AG04450 (cell line): ENCODE data around the gene SLFNL1. TPM values are rescaled to one million over a fixed set of nuclear protein-coding genes. Genes with fewer than 3 reads are reported as not detected.
A peak's percentile ranks its signal among the peaks of the same experiment; 100 is the strongest.

Source experiments
- CTCF ChIA-PET: fragments of 300-600, 350-600 bp; formaldehyde crosslinking; extraction: SDS; loops from one replicate; lab custom pipeline; 2022; ENCODE audit warnings: antibody characterized with exemption, inconsistent platforms; lab: Charles Lee
- POLR2A ChIA-PET: fragments of 350-600 bp; formaldehyde crosslinking; extraction: SDS; loops from one replicate; lab custom pipeline; 2021; ENCODE audit warnings: antibody characterized with exemption, inconsistent platforms; lab: Yijun Ruan, JAX
- DNase-seq: peaks from one replicate; pipeline ENCODE4 v3.0.0-alpha.2; 2011; ENCODE audit warnings: low read depth, low spot score
- H3K27ac ChIP-seq: one replicate; pipeline ENCODE4 v1.5.1; 2012; ENCODE audit warnings: low read depth, low read length, control low read depth
- H3K27me3 ChIP-seq: one replicate; pipeline ENCODE4 v1.6.0; 2012; ENCODE audit warnings: low read length; ENCODE audit not compliant: control insufficient read depth, insufficient read depth
- H3K4me3 ChIP-seq: 2 replicates; pipeline ENCODE4 v1.5.1; 2011; ENCODE audit warnings: mild to moderate bottlenecking, low read depth, low read length, control low read depth
- H3K9me3 ChIP-seq: 2 replicates; pipeline ENCODE4 v1.5.1; 2012; ENCODE audit warnings: low read length; ENCODE audit not compliant: control insufficient read depth, insufficient read depth
- polyA plus RNA-seq: library from polyadenylated mRNA; depleted of rRNA; stranded (reverse); fragments of >200 nt; gene quantifications from 2 replicates; pipeline ENCODE4 v1.2.3, GENCODE V29; 2011
- TF ChIP-seq, protein P1 (sequence below): IDR thresholded peaks from 2 replicates; pipeline ENCODE4 v1.5.1; 2011; ENCODE audit warnings: low read depth, low read length, control low read depth, inconsistent platforms

The SLFNL1 gene
- polyA plus RNA-seq, 1 experiment: 0.06 TPM

DNA sequence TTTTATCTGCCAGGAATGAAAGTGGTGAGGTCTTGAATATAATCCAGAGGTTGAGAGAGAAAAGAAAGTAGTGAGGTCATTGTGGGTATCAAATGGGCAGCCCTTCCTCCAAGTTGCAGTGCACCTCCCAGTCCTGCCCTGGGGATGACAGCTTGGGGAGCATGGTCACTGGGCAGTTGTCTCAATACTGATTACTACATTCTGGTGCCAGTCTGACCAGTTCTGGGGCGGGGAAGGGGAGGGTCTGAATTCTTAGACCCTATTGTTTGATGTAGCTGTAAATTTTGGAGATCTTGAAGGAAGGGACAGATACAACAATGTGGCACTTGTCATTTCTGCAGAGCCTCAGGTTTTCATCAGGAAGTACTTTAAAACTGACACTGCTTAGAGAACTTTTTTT lies 11.2 kb downstream of the SLFNL1 start:
- TF ChIP-seq, protein P1, sequence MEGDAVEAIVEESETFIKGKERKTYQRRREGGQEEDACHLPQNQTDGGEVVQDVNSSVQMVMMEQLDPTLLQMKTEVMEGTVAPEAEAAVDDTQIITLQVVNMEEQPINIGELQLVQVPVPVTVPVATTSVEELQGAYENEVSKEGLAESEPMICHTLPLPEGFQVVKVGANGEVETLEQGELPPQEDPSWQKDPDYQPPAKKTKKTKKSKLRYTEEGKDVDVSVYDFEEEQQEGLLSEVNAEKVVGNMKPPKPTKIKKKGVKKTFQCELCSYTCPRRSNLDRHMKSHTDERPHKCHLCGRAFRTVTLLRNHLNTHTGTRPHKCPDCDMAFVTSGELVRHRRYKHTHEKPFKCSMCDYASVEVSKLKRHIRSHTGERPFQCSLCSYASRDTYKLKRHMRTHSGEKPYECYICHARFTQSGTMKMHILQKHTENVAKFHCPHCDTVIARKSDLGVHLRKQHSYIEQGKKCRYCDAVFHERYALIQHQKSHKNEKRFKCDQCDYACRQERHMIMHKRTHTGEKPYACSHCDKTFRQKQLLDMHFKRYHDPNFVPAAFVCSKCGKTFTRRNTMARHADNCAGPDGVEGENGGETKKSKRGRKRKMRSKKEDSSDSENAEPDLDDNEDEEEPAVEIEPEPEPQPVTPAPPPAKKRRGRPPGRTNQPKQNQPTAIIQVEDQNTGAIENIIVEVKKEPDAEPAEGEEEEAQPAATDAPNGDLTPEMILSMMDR: no peak
- no peaks in the 10 kb centered on the region for H3K9me3 ChIP-seq
- no peak overlapping the region for H3K27ac ChIP-seq
- POLR2A ChIA-PET: no interaction called here
- no peaks in the 10 kb centered on the region for H3K27me3 ChIP-seq
- CTCF ChIA-PET: interaction anchor here (0.5 kb wide), 1 partner anchor 10 kb away, joined by 3 read pairs; no protein-coding TSS in a partner anchor
- no peak overlapping the region for H3K4me3 ChIP-seq
- DNase-seq: no peak

DNA sequence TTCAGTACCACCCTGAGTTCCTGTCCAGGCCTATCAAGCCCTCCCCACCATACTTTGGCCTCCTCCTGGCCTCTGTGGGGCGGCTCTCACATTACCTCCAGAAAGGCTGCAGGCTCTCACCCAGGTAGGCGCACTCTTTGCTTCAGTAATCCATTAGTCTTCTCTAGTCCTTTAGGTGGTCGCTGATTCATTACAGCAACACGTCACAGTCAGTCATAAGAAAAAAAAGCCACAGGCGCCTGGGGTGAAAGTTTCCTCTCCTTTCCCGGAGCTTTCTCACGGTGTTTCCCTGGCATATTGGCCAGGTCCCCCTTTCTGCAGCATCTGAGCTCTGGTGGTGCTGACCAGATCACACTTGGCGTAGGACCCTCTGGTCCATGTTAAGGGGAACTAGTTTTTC lies 12.1 kb downstream of the SLFNL1 start:
- no peak overlapping the region for H3K27ac ChIP-seq
- TF ChIP-seq, protein P1: no peak
- ChIA-PET CTCF (no interaction called here), POLR2A (no interaction called here)
- no peaks in the 10 kb centered on the region for H3K9me3 ChIP-seq
- no peak for DNase-seq
- H3K27me3 ChIP-seq: no peaks in the 10 kb centered on the region
- H3K4me3 ChIP-seq: no peak overlapping the region

DNA sequence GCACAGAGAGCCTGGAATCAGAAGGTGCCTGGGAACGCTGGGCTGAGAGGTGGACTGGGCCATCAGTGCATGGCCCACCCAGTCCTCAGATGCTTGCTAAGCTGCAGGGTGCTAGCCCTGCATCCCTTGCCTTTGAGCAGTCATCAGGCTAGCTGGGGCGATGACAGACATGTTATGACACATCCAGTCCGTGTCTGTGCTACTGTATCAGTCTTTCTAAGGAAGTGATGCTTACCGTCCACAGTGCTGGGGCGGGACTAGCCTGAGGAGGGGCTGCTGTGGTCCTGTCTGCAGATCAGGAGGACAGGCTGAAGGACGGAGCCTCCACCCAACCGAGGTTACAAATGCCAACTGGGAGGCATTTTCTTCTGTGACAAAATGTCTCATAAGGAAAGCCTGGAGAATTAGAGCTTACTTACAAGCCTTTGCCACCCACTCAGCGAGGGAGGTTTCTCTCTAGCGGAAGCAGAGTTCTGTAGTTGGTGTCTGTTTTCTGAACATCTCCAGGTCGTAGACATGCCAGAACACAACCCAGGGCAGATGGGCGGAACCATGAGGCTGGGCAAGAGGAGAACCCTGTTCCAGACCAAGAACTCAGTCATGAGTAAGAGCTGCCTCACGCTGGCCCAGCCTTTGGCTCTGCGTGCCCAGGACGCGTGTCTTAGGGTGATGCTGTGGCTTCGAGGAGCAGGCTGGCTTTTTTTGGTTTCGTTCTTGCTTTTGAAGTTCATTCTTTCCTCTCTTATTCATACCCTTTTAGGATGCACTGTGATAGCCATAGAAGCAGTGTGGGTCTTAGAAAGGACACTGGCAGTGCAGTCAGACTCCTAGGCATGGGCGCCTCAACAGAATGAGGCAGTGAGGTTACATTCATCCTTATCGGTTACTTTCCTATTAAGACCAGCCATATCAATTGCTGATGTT lies 14.3 kb downstream of the SLFNL1 start:
- ChIA-PET CTCF (no interaction called here), POLR2A (no interaction called here)
- no peak for DNase-seq
- H3K4me3 ChIP-seq: no peak overlapping the region
- TF ChIP-seq, protein P1: no peak
- H3K27ac ChIP-seq: no peak overlapping the region
- no peaks in the 10 kb centered on the region for H3K9me3 ChIP-seq
- H3K27me3 ChIP-seq: no peaks in the 10 kb centered on the region

DNA sequence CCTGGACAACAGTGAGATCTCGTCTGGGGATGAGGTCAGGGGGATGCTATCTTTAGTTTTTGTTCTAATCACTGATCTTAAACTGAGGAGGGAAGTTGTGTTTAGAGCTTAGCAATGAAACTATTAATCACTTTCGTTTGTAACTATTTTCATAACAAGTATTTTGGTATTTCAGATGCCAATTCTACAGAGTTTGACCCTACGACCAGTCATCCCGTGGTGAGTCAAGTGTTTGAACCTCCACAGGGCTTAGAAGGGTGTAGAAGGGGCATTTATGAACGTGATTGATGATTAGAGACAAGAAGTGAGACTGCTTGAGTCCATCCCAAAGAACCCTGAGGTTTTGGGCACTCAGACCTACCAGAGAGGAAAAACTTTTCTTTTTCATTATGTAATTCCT lies 15.6 kb downstream of the SLFNL1 start:
- Histone ChIP-seq H3K9me3 (no peaks in the 10 kb centered on the region), H3K27me3 (no peaks in the 10 kb centered on the region), H3K27ac (no peak overlapping the region), H3K4me3 (no peak overlapping the region)
- DNase-seq: no peak
- TF ChIP-seq, protein P1: no peak
- ChIA-PET CTCF (no interaction called here), POLR2A (no interaction called here)

DNA sequence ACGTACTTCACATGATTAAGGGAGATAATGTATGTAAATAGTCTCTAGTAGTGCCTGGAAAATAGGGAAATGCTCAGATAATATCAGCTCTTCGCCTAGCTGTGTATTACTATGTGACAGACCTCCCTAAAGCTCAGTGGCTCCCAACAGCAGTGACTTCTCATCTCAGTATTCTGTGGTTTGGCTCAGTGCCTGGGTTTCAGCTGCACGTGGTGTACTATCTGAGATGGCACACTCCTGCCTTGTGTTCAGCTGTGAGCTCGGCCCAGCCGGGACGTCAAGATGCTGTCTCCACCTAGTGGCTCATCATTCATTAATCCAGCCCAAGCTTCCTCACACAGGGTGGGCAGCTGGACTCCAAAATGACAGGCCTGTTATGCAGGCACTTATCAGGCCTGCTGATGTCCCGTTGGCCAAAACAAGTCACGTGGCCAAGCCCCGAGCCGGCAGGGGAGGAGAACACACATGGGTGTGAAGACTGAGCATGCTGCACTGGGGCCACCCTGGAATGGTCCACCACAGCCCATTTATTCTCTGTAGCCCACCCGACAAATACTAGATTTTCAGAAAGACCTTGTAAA lies 17.8 kb downstream of the SLFNL1 start:
- TF ChIP-seq, protein P1: peak; percentile 68
- DNase-seq: peak; percentile 97
- H3K9me3 ChIP-seq: no peaks in the 10 kb centered on the region
- H3K4me3 ChIP-seq: no peak overlapping the region
- no peaks in the 10 kb centered on the region for H3K27me3 ChIP-seq
- H3K27ac ChIP-seq: peak overlapping the region; percentile 79
- CTCF ChIA-PET: interaction anchor here (0.6 to 2.4 kb wide), 17 partner anchors 9 to 229 kb away, joined by 3 to 16 read pairs (median 4); partner anchors contain the start of gene CTPS1
- POLR2A ChIA-PET: interaction anchor here (0.6 to 1.5 kb wide), 5 partner anchors 9 to 311 kb away, joined by 3 to 14 read pairs (median 5); partner anchors contain the start of gene CTPS1
